ENCODE data around the gene ZNF552.
"Not testable (repeated sequence)": the region's sequence is repeated elsewhere in the genome, so short reads cannot be mapped to it uniquely, and the experiment has no call there.

Gene ZNF552

GRCh38 chr19:57819475-57820148, 4.9 kb upstream of the ZNF552 start:
- DNase-seq (ENCODE audit: low read depth in 2 of 2, low spot score in 1 of 2) = peak; percentile 39 to 63

GRCh38 chr19:57818378-57818777, 3.7 kb upstream of the ZNF552 start:
- DNase-seq (ENCODE audit: low read depth in 2 of 2, low spot score in 1 of 2) = no peak

- no peak for DNase-seq (ENCODE audit: low read depth in 2 of 2, low spot score in 1 of 2)
These were observed 3.3 kb upstream of the ZNF552 start for GRCh38 chr19:57817976-57818375.

- DNase-seq (ENCODE audit: low read depth in 2 of 2, low spot score in 1 of 2) = no peak
These were observed 1.9 kb upstream of the ZNF552 start for GRCh38 chr19:57816652-57817051.

- DNase-seq (ENCODE audit: low read depth in 2 of 2, low spot score in 1 of 2) = no peak
These were observed 748 bp upstream of the ZNF552 start for GRCh38 chr19:57815247-57816075.

GRCh38 chr19:57813919-57814504, 701 bp downstream of the ZNF552 start:
- no peak for DNase-seq (ENCODE audit: low read depth in 2 of 2, low spot score in 1 of 2)

GRCh38 chr19:57812975-57813820, 1.5 kb downstream of the ZNF552 start:
- not testable (repeated sequence) for DNase-seq (ENCODE audit: low read depth in 2 of 2, low spot score in 1 of 2)

GRCh38 chr19:57812226-57812625, 2.5 kb downstream of the ZNF552 start:
- DNase-seq (ENCODE audit: low read depth in 2 of 2, low spot score in 1 of 2) = no peak

GRCh38 chr19:57810410-57811295, 4.1 kb downstream of the ZNF552 start:
- DNase-seq (ENCODE audit: low read depth in 2 of 2, low spot score in 1 of 2) = not testable (repeated sequence)

GRCh38 chr19:57807541-57807940, 7.2 kb downstream of the ZNF552 start:
- no peak for DNase-seq (ENCODE audit: low read depth in 2 of 2, low spot score in 1 of 2)

GRCh38 chr19:57803594-57804325, 11.0 kb downstream of the ZNF552 start:
- no peak for DNase-seq (ENCODE audit: low read depth in 2 of 2, low spot score in 1 of 2)

GRCh38 chr19:57803265-57803593, 11.5 kb downstream of the ZNF552 start:
- DNase-seq (ENCODE audit: low read depth in 2 of 2, low spot score in 1 of 2) = no peak

GRCh38 chr19:57802269-57802668, 12.4 kb downstream of the ZNF552 start:
- no peak for DNase-seq (ENCODE audit: low read depth in 2 of 2, low spot score in 1 of 2)

GRCh38 chr19:57800696-57801095, 14.0 kb downstream of the ZNF552 start:
- DNase-seq (ENCODE audit: low read depth in 2 of 2, low spot score in 1 of 2) = no peak

GRCh38 chr19:57796580-57796979, 18.1 kb downstream of the ZNF552 start:
- not testable (repeated sequence) for DNase-seq (ENCODE audit: low read depth in 2 of 2, low spot score in 1 of 2)

- DNase-seq (ENCODE audit: low read depth in 2 of 2, low spot score in 1 of 2) = no peak
These were observed 25.4 kb downstream of the ZNF552 start for GRCh38 chr19:57789288-57789687.

GRCh38 chr19:57788114-57788692, 26.5 kb downstream of the ZNF552 start:
- no peak for DNase-seq (ENCODE audit: low read depth in 2 of 2, low spot score in 1 of 2)

- no peak for DNase-seq (ENCODE audit: low read depth in 2 of 2, low spot score in 1 of 2)
These were observed 27.8 kb downstream of the ZNF552 start for GRCh38 chr19:57786906-57787305.

GRCh38 chr19:57786286-57786685, 28.4 kb downstream of the ZNF552 start:
- DNase-seq (ENCODE audit: low read depth in 2 of 2, low spot score in 1 of 2) = no peak
